ENCODE data around the gene BABAM2. TPM values are rescaled to one million over a fixed set of nuclear protein-coding genes. Genes with fewer than 3 reads are reported as not detected.
"Not testable (repeated sequence)": the region's sequence is repeated elsewhere in the genome, so short reads cannot be mapped to it uniquely, and the experiment has no call there.

Gene BABAM2
- total RNA-seq, 1 donor from 2014 or later: 38.4 TPM

DNA sequence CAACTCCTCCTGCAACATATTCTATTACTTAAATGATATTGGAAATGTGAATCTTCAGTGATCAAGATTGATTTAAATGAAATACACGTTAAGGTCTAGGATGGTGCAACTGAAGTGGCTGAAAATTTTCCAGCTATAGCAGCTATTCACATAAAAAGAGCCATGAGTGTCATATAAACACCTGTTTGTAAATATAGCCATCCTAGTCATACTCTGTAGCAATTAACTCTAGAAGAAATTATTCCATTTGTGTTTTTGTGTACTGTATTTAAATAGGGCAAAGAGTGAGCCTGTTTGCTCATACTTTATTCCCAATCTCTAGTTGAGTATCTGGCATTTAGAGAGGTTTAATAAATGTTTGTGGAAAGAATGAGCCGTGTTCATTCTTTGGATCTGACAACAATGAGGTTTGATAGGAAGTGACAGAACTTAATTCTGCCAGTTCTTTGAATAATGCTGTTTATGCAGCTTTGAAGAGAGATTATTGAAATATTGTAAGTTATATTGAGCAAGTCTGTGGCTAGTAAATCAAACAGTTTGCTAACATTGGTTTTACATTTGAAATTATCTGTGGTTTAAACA lies 49.7 kb downstream of the BABAM2 start:
- no peak for DNase-seq (ENCODE audit: extremely low read depth, low read depth, low spot score)

DNA sequence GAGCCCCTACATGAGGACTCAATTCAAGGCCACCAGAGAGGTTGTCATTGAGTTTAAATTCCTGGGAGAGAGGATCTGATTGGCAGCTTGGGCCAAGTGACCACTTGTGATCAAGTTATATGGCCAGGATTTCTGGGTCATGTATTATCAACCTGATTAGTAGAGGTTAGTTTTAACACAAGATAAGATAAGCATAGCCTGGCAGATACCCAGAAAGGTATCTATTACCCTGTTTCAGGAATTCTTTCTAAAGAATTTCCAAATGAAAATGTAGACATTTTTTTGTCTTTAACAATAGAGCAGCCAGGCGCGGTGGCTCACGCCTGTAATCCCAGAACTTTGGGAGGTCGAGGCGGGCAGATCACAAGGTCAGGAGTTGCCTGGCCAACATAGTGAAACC lies 50.5 kb downstream of the BABAM2 start:
- no peak for DNase-seq (ENCODE audit: extremely low read depth, low read depth, low spot score)

DNA sequence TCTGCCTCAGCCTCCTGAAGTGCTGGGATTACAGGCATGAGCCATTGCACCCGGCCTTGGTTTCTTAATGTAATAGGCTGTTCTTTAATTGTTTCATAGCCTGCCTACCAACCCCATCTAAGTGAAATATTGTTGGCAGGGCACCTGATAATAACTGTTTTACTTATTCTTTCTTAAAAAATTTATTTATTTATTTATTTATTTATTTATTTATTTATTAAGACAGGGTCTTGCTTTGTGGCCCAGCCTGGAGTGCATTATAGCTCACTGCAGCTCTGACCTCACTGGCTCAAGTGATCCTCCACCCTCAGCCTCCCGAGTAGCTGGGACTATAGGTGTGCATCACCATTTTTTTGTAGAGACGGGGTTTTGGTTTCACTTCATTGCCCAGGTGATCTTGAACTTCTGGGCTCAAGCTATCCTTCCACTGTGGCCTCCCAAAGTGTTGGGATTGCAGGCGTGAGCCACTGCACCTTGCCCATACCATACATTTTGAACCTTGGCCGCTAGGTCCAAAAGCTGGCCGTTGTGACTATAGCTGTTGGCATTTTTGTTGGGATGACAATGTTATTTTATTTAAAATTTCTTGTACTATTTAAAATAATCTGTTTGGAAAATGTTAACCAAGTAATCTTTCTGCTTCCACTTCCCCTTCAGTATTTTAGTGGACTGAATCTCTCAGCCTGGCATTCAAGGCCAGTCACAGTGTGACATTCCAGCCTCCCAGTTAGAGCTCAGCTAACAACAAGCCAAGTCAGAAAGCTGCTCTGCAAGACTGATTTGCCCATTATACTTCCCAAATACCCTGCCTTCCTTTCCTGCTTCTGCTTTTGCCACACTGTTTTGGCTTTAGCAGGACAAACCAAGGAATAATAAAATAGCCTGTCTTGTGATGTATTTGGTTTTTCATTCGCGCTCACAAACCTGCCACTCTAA lies 52.4 kb downstream of the BABAM2 start:
- no peak for DNase-seq (ENCODE audit: extremely low read depth, low read depth, low spot score)

DNA sequence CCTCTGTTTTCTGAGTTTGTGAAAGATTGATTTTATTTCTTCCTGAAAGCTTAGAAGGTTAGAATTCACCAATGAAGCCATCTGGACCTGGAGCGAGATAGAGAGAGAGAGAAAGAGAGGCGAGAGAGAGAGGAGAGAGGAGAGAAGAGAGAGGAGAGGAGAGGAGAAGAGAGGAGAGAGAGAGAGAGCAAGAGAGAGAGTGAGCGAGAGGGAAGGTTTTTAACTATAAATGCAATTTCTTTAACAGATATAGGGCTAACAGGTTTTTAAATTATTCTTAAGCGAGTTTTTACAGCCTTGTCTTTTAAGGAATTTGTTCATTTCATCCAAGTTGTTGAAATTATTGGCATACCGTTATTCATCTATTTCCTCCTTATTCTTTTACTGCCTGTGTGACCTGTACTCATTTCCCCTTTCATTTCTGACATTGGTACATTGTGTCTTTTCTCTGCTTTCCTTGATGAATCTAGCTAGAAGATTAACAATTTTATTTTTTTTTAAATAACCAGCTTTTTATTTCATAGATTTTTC lies 56.1 kb downstream of the BABAM2 start:
- no peak for DNase-seq (ENCODE audit: extremely low read depth, low read depth, low spot score)

DNA sequence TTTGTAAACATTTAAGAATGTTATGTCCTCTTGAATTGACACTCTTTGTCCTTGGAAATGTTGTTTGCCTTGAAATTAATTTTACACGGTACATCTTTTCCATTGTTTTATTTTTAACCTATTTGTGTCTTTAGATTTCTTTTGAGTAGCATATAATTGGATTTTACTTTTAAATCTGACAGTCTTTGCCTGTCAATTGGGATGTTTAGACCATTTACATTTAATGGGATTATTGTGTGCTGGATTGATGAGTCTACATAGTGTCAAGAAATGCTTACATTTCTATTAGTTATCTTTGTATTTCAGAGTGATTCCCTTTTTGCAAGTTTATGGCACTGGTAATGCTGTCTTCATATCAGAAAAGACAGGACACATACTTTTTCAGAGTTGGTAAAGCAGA lies 61.5 kb downstream of the BABAM2 start:
- no peak for DNase-seq (ENCODE audit: extremely low read depth, low read depth, low spot score)

DNA sequence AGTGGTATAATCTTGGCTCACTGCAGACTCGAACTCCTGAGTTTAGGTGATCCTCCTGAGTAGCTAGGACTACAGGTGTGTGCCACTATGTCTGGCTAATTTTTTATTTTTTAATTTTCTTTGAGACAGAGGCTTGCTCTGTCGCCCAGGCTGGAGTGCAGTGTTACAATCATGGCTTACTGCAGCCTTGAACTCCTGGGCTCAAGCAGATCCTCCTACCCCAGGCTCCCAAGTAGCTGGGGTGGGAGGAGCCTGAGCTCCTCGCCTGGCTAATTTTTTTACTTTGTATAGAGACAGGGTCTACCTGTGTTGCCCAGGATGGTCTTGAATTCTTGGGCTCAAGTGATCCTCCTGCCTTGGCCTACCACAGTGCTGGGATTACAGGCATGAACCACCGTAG lies 62.5 kb downstream of the BABAM2 start:
- DNase-seq (ENCODE audit: extremely low read depth, low read depth, low spot score): no peak

DNA sequence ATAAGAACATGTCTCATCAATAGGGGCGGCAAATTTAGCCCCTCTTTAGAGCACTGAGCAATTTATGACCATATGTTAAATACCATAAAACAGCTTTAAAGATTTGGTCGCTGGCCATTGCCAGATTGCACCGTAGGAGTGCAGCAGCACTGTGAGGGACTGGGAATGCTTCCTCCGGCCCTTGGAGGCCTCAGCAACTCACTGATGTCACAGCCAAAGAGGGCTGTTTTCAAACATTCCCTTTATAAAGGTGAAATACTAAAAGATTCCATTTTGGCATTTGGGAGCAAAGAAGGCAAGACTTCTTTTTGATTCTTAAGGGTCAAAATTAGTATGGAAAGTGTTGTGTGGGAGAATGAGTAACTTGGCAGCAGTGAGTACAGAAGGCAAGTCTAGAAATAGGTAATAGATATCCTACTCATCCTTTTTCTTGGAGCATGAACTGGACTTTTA lies 63.7 kb downstream of the BABAM2 start:
- DNase-seq (ENCODE audit: extremely low read depth, low read depth, low spot score): no peak

DNA sequence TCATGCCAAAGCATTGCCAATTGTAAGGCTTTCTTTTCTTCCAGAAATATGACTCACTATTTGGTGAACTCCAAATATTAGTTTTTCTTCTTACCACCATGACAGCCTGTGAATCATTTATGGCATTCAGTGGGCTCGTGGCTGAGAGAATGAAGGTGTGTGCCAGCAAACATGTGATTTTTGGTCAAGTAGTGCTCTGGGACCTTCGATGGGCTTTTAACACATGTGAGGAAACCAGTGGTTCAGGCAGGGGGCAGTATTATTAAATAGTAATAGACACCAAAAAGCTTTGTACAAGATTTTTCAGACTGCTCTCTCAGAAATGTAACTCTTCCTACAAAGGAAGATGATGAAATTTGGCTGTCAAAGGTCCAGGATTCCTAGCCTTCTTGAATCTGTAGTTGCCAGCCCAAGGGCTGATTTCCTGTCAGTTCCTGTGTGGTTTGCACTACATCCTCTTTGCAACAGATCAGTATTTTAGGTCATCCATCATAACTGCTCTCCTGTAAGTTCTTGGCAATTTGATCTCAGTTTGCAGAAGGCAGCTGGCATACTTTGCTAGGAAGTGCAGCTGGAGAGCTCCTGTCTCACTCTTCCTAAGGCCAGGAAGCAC lies 64.3 kb downstream of the BABAM2 start:
- peak; percentile 99 for DNase-seq (ENCODE audit: extremely low read depth, low read depth, low spot score)

DNA sequence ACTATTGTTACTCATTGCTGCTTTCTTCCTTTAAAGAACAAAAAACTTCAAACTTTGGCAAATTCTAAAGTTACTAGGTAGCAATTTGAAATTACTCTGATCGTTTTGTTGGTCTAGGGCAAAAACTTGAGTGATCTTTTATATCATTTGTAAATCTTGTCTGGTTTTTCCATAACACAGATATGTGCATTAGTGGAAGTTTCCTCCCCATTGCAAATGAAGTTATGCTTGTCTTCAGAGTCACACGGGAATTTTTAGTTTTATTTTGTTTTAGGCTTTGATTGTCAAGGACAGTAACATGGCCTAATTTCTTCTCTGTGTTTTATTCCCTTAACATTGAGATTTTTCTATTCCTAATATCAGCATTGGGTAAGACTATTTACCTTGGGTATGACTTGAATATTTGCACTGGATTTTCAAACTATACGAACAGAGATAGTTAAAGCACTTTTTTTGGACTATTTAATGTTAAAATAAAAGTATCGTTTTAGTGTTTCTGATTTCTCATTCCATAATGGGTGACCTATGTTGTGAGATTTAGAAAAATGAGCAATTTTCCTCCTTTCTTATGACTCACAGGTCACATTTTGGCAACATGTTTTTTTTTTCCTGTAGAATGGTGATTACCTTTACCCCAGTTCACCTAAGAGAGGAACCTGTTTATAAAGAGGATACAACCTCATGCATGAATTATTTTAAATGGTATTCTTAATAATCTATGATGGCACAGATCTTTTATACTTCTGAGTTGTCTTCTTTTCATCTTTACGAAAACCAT lies 65.0 kb downstream of the BABAM2 start:
- no peak for DNase-seq (ENCODE audit: extremely low read depth, low read depth, low spot score)

DNA sequence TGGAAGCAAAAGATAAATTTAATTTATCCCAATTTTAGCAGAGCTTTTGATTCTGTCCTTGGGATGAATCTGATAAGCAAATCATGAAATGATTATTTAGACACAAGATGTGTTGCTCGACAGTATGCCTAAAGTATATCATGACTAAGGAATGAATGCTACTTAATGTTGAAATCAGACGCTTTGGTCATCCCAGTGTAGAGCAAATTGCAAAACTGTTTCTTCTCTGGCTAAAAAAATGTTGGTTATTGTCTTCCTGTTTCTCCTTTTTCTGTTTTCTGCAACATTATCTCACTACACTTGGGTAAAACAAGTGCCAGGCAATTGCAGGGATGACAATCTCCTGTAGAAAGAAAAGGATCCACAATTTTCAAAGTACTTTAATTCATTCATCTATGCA lies 66.4 kb downstream of the BABAM2 start:
- no peak for DNase-seq (ENCODE audit: extremely low read depth, low read depth, low spot score)

DNA sequence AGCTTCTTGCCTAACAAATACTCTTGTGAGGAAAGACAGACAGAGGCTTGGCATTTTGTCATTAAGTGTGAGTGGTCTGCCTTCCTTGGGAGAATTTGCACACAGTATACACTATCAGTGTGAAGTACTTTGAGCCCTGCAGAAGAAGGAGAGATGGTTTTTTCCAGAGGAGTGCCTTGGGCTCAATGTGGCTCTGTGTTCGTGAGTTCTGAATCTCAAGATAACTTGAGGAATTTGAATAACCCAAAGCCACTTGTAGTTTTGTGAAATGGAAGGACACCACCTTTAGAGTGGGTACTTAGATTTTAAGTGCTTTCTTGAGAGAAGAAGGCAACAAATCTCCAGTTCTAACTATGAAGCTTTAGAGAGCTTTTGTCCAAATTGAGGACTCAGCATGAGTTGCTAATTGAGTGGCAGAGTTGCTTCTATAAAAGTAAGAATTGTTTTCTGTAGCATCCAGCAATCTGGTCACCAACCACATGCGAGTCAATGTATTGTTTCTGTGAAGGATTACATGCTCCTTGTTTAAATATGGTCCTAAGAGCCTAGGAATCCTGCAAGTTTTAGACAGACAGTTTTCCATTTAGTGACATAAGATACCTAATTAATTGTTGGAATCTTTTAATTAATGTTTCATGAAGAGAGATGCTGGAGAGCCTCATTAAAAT lies 68.3 kb downstream of the BABAM2 start:
- DNase-seq (ENCODE audit: extremely low read depth, low read depth, low spot score): no peak

DNA sequence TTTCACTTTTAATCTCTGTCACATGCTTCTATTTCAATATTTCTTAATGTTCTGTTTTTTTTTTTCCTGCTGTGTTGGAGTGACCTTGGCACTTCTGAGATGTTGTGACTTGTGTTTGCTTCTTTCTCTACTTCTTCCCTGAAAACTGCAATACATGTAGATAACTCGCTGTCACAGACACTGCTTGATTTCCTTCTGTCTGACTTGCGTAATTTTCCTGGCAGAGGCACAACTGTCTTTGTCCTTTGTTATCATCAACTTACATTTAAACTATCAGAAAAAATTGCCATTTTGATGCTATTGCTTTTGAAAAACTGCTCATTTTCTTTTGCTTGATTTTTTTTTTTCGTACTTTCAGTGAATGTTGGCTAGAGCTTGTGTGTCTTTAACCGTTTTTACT lies 69.0 kb downstream of the BABAM2 start:
- no peak for DNase-seq (ENCODE audit: extremely low read depth, low read depth, low spot score)

DNA sequence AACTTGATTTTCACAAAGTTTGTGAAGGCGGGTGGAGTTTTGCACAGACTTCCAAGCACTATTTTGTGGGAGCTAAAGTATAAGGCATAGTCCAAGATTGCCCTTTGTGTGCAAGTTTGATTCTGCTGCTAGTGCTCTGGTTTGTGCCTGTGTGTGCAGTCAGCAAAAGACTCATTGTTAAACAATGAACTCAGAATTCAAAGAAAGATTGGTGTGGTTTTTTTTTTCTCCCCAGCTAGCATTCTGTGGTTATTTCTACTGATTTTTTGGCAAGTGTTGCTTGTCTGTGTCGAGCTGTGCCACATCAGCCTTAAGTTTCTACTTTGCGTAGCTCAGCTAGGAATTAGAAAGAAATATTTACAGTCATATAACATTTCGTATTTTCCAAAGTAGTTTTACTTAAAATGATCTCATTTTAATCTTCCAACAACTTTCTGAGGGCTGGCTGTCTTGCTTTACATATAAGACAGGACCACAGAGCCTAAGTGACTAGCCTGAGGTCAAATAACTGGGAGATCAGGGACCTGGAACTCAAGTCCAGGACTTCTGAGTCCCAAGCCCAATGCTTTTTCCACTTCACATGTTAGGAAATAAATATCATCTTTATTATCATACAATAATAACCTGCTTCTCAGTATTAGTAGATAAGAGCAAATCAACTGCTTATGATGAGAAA lies 69.8 kb downstream of the BABAM2 start:
- no peak for DNase-seq (ENCODE audit: extremely low read depth, low read depth, low spot score)

DNA sequence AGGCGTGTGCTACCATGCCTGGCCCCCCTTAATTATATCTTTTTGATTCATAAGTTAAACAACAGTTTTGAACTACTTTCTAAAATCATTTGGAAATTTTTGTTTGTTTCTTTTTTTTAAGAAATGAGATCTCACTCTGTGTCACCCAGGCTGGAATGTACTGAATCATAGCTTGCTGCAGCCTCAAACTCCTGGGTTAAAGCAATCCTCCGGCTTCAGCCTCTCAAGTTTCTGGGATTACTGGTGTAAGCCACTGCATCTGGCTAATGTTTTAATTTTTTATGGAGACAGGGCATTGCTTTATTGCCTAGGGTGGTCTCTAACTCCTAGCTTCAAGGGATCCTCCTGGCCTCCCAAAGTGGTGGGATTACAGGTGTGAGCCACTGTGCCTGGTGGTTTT lies 71.5 kb downstream of the BABAM2 start:
- DNase-seq (ENCODE audit: extremely low read depth, low read depth, low spot score): no peak

DNA sequence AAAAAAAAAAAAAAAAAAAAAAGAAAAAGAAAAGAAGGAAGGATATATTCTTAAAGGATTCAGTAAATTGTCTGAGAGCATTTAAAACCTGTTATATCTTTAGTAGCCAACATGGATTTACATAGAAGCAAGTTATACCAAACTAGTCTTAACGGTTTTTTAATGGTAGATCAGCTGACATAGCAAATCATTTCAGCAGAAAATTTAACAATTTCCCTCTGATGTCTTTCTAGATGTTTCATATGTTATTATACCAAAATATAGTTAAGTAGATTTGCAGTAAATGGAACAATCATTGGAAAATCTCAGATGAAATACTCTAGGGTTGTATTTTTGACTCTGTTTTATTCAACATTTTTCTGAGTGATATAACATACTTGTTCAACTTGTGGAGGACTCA lies 72.9 kb downstream of the BABAM2 start:
- DNase-seq (ENCODE audit: extremely low read depth, low read depth, low spot score): no peak

DNA sequence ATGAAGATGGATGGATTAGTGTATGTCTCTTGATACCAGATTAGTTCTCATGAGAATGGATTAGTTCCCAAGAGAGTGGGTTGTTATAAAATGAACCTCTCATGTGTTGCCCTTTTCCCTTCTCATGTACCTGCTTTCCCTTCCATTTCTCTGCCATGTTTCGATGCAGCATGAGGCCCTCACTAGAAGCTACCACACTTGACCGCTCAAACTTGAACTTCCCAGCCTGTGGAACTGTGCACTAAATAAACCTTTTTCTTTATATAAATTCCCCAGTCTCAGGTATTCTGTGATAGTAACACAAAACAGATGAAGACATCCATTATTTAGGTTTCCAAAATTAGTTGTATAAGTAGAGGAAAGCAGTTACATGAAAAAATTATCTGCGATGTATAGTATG lies 73.5 kb downstream of the BABAM2 start:
- DNase-seq (ENCODE audit: extremely low read depth, low read depth, low spot score): no peak

DNA sequence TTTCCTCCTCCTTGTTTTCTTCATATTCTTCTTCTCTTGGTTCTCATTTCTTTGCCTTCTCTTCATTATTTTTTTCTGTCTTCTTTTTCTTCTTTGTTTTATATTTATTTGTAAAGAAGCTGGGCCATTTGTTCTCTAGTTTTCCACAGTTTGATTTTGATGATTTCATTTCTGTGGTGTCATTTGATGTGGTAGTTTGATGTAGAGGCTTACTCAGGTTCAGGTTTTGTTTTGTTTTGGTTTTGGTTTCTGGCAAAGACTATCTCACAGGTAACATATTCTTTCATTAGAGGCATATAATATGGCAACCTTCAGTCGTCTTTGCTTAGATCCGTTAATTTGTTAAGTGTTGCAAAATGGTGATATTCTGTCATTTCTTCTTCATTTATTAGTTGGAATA lies 75.3 kb downstream of the BABAM2 start:
- no peak for DNase-seq (ENCODE audit: extremely low read depth, low read depth, low spot score)

DNA sequence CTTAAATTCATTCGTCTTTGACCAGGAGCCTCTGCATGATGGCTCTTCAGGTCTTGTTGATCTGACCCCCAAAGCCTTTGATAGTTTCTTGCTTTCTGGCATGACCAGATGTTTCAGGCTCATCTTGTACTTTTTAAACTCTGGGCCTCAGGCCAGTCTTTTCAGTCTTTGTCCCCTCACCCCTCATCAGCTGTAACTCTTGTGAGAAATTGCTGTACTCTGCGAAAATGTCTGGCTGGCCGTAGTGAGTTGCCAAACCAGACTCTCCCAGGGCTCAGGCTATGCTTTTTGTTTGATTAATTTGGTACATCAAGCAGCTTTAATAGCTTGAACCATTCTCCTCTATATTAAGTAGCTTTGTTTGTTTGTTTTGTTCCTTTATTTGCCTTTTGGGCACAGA lies 75.9 kb downstream of the BABAM2 start:
- no peak for DNase-seq (ENCODE audit: extremely low read depth, low read depth, low spot score)

DNA sequence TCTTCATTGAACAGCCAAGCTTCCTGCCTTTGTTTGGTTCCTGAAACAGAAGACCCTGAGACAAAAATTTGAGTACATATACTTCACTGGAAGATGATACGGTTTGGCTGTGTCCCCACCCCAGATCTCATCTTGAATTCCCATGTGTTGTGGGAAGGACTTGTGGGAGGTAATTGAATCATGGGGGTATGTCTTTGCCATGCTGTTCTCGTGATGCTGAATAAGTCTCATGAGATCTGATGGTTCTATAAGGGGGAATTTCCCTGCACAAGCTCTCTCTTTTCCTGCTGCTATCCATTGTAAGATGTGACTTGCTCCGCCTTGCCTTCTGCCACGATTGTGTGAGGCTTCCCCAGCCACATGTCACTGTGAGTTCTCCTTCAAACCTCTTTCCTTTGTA lies 76.5 kb downstream of the BABAM2 start:
- DNase-seq (ENCODE audit: extremely low read depth, low read depth, low spot score): no peak

DNA sequence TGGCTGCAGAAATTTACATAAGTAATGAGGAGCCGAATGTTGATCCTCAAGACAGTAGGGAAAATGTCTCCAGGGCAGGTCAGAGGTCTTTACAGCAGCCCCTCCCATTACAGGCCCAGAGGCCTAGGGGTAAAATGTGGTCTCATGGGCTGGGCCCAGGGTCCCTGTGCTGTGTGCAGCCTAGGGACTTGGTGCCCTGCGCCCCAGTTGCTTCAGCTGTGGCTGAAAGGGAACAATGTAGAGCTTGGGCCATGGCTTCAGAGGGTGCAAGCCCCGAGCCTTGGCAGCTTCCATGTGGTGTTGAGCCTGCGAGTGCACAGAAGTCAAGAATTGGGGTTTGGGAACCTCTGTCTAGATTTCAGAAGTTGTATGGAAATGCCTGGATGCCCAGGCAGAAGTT lies 77.5 kb downstream of the BABAM2 start:
- not testable (repeated sequence) for DNase-seq (ENCODE audit: extremely low read depth, low read depth, low spot score)

All from glomerular endothelial cell (primary cell).